Neural cell (in vitro differentiated cells): ENCODE measurements around the gene DLG2. TPM values are rescaled to one million over a fixed set of nuclear protein-coding genes. Genes with fewer than 3 reads are reported as not detected.
"Not testable (repeated sequence)": the region's sequence is repeated elsewhere in the genome, so short reads cannot be mapped to it uniquely, and the experiment has no call there.

Source experiments
- H2AFZ ChIP-seq: fragments of 200-600, 300-800 bp; sonication (generic), shearing (Covaris generic); 2 replicates; pipeline ENCODE4 v1.6.0; 2014; ENCODE audit warnings: low read depth, mild to moderate bottlenecking, antibody characterized with exemption, low read length, moderate library complexity
- H3F3A ChIP-seq: fragments of 200-600 bp; shearing (Covaris generic); 2 replicates; pipeline ENCODE4 v1.6.1; 2016; ENCODE audit warnings: mild to moderate bottlenecking, moderate library complexity, mixed read lengths, antibody characterized with exemption, low read length; ENCODE audit not compliant: insufficient read depth, poor library complexity, severe bottlenecking
- H3K27ac ChIP-seq: fragments of 200-600, 300-800 bp; sonication (generic), shearing (Covaris generic); 2 replicates; pipeline ENCODE4 v1.5.1; 2014; ENCODE audit warnings: mild to moderate bottlenecking, low read length, moderate library complexity
- H3K27me3 ChIP-seq: fragments of 300-800, 200-600 bp; sonication (generic), shearing (Covaris generic); 2 replicates; pipeline ENCODE4 v1.6.0; 2014; ENCODE audit warnings: mild to moderate bottlenecking, low read depth, low read length, moderate library complexity; ENCODE audit not compliant: insufficient read depth
- H3K36me3 ChIP-seq: fragments of 300-800, 200-600 bp; sonication (generic), shearing (Covaris generic); 2 replicates; pipeline ENCODE4 v1.5.1; 2014; ENCODE audit warnings: mild to moderate bottlenecking, antibody characterized with exemption, low read length, moderate library complexity; ENCODE audit not compliant: insufficient read depth
- H3K4me2 ChIP-seq: fragments of 300-800, 200-600 bp; sonication (generic), shearing (Covaris generic); 2 replicates; pipeline ENCODE4 v1.6.0; 2014; ENCODE audit warnings: mild to moderate bottlenecking, low read length
- H3K4me3 ChIP-seq: fragments of 300-800, 200-600 bp; sonication (generic), shearing (Covaris generic); 2 replicates; pipeline ENCODE4 v1.5.1; 2014; ENCODE audit warnings: mild to moderate bottlenecking, low read length, moderate library complexity
- H3K79me2 ChIP-seq: fragments of 200-600 bp; shearing (Covaris generic); replicated peaks from 2 replicates; pipeline ENCODE4 v1.6.0; 2014; ENCODE audit warnings: mild to moderate bottlenecking, low read length, moderate library complexity; ENCODE audit not compliant: insufficient read depth
- H3K9ac ChIP-seq: fragments of 300-800, 200-600 bp; sonication (generic), shearing (Covaris generic); 2 replicates; pipeline ENCODE4 v1.6.1; 2016; ENCODE audit warnings: mild to moderate bottlenecking, low read length, mixed read lengths
- H3K9me2 ChIP-seq: fragments of 200-600 bp; shearing (Covaris generic); 2 replicates; pipeline ENCODE4 v1.6.1; 2016; ENCODE audit warnings: mild to moderate bottlenecking, low read length, mixed read lengths; ENCODE audit not compliant: insufficient read depth
- H3K9me3 ChIP-seq: fragments of 200-600, 300-800 bp; sonication (generic), shearing (Covaris generic); 2 replicates; pipeline ENCODE4 v1.6.1; 2016; ENCODE audit warnings: mild to moderate bottlenecking, mixed run types, low read length, moderate library complexity, mixed read lengths
- H4K20me1 ChIP-seq: fragments of 200-600 bp; shearing (Covaris generic); 2 replicates; pipeline ENCODE4 v1.6.1; 2016; ENCODE audit warnings: mild to moderate bottlenecking, mixed run types; ENCODE audit not compliant: insufficient read depth
- CTCF ChIP-seq: fragments of 450-650 bp; IDR thresholded peaks from 2 replicates; pipeline ENCODE4 v1.5.1; 2014; ENCODE audit warnings: antibody characterized with exemption, mild to moderate bottlenecking, moderate library complexity; ENCODE audit not compliant: poor library complexity, severe bottlenecking
- EP300 ChIP-seq: fragments of 450-650 bp; conservative IDR thresholded peaks from 2 replicates; pipeline ENCODE4 v1.6.1; 2014; ENCODE audit warnings: antibody characterized with exemption, mild to moderate bottlenecking, moderate library complexity; ENCODE audit not compliant: poor library complexity, severe bottlenecking
- EZH2 ChIP-seq: fragments of 200-600, 300-800 bp; shearing (Covaris generic), sonication (generic); IDR thresholded peaks from 2 replicates; pipeline ENCODE4 v1.6.1; 2014; ENCODE audit warnings: antibody characterized with exemption, low read length, borderline replicate concordance, mild to moderate bottlenecking; ENCODE audit not compliant: insufficient read depth, poor library complexity, severe bottlenecking
- MXI1 ChIP-seq: fragments of 450-650 bp; conservative IDR thresholded peaks from 2 replicates; pipeline ENCODE4 v1.6.1; 2014; ENCODE audit warnings: antibody characterized with exemption, mild to moderate bottlenecking; ENCODE audit not compliant: poor library complexity, severe bottlenecking
- POLR2AphosphoS5 ChIP-seq: IDR thresholded peaks from 2 replicates; pipeline ENCODE4 v1.6.1; 2012
- RAD21 ChIP-seq: fragments of 450-650 bp; conservative IDR thresholded peaks from 2 replicates; pipeline ENCODE4 v1.6.1; 2014; ENCODE audit warnings: antibody characterized with exemption, mild to moderate bottlenecking, moderate library complexity
- SMC3 ChIP-seq: fragments of 450-650 bp; conservative IDR thresholded peaks from 2 replicates; pipeline ENCODE4 v1.6.1; 2014; ENCODE audit warnings: antibody characterized with exemption, mild to moderate bottlenecking, moderate library complexity; ENCODE audit not compliant: poor library complexity
- TAF1 ChIP-seq: IDR thresholded peaks from 2 replicates; pipeline ENCODE4 v1.6.1; 2012; ENCODE audit warnings: low read depth
- polyA plus RNA-seq: library from polyadenylated mRNA; depleted of rRNA; stranded (reverse); fragments of >200 nt; gene quantifications from 2 replicates; pipeline ENCODE4 v1.2.3, GENCODE V29; 2014
- TF ChIP-seq, protein P1 (sequence below): IDR thresholded peaks from 2 replicates; pipeline ENCODE4 v1.6.1; 2012; ENCODE audit warnings: borderline replicate concordance

Gene DLG2
- polyA plus RNA-seq, 1 donor from 2014 or later, result 179 TPM

- Histone ChIP-seq H3F3A (no peaks in the 10 kb centered on the region), H2AFZ (no peak overlapping the region), H3K4me2 (no peak overlapping the region), H4K20me1 (no peaks in the 10 kb centered on the region), H3K9ac (no peak overlapping the region), H3K27ac (no peak overlapping the region), H3K27me3 (no peaks in the 10 kb centered on the region), H3K9me3 (no peaks in the 10 kb centered on the region), H3K79me2 (no peaks in the 10 kb centered on the region), H3K4me3 (no peak overlapping the region), H3K9me2 (no peaks in the 10 kb centered on the region), H3K36me3 (no peaks in the 10 kb centered on the region)
- no peak for TF ChIP-seq EP300
- no peak for TF ChIP-seq MXI1
- TF ChIP-seq RAD21, result no peak
- TF ChIP-seq SMC3, result no peak
- no peak for TF ChIP-seq EZH2
- TF ChIP-seq, protein P1, sequence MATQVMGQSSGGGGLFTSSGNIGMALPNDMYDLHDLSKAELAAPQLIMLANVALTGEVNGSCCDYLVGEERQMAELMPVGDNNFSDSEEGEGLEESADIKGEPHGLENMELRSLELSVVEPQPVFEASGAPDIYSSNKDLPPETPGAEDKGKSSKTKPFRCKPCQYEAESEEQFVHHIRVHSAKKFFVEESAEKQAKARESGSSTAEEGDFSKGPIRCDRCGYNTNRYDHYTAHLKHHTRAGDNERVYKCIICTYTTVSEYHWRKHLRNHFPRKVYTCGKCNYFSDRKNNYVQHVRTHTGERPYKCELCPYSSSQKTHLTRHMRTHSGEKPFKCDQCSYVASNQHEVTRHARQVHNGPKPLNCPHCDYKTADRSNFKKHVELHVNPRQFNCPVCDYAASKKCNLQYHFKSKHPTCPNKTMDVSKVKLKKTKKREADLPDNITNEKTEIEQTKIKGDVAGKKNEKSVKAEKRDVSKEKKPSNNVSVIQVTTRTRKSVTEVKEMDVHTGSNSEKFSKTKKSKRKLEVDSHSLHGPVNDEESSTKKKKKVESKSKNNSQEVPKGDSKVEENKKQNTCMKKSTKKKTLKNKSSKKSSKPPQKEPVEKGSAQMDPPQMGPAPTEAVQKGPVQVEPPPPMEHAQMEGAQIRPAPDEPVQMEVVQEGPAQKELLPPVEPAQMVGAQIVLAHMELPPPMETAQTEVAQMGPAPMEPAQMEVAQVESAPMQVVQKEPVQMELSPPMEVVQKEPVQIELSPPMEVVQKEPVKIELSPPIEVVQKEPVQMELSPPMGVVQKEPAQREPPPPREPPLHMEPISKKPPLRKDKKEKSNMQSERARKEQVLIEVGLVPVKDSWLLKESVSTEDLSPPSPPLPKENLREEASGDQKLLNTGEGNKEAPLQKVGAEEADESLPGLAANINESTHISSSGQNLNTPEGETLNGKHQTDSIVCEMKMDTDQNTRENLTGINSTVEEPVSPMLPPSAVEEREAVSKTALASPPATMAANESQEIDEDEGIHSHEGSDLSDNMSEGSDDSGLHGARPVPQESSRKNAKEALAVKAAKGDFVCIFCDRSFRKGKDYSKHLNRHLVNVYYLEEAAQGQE, result no peak
- no peak for TF ChIP-seq TAF1
- TF ChIP-seq POLR2AphosphoS5, result no peak
- TF ChIP-seq CTCF, result no peak
Observed at GRCh38 chr11:85114786-85115185, 512.4 kb downstream of the DLG2 start.

DNA sequence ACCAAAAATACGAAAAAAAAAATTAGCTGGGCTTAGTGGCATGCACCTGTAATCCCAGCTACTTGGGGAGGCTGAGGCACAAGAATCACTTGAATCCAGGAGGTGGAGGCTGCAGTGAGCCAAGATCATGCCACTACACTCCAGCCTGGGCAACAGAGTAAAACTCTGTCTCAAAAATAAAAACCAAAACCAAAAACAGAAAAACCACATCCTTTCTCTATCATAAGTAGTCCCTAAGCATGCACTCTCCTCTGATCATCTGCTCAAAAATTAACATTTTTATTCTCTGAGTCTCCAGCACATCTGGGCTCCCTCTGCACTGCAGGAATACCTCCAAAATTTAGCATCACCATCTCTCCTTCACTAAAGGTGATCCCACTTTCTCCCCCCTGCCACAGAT, 516.9 kb downstream of the DLG2 start:
- H3K9ac ChIP-seq, H2AFZ ChIP-seq, H3K27ac ChIP-seq, H3K27me3 ChIP-seq, H3K9me2 ChIP-seq, H3F3A ChIP-seq, H3K4me2 ChIP-seq, H4K20me1 ChIP-seq, H3K36me3 ChIP-seq, H3K79me2 ChIP-seq, H3K4me3 ChIP-seq, H3K9me3 ChIP-seq: not testable (repeated sequence)

DNA sequence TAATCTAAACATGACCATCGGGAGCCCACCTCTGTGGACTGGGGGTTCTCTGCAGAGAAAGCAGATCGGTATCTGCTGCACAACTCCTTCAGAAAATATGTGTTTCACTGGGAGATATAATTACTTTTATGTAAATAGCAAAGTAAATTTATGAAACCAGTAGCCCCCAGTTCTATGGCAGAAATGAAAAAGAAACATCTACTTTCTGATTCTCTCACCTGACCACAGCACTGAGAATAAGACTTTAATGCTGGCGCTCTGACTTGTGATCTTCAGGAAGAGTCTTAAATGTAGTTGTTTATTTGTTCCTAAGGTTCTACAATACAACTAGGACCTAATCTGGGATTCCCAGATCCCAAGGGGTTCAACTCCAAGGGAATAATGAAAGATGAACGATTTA, 518.0 kb downstream of the DLG2 start:
- Histone ChIP-seq H3K9ac (no peak overlapping the region), H3K9me2 (no peaks in the 10 kb centered on the region), H2AFZ (no peak overlapping the region), H3K9me3 (no peaks in the 10 kb centered on the region), H4K20me1 (no peaks in the 10 kb centered on the region), H3F3A (no peaks in the 10 kb centered on the region), H3K79me2 (no peaks in the 10 kb centered on the region), H3K27me3 (no peaks in the 10 kb centered on the region), H3K27ac (no peak overlapping the region), H3K36me3 (no peaks in the 10 kb centered on the region), H3K4me2 (no peak overlapping the region), H3K4me3 (no peak overlapping the region)
- TF ChIP-seq TAF1 (no peak), RAD21 (no peak)
